KMS-11 (cell line): ENCODE results near the gene DEFB118.
"Not testable (repeated sequence)": the region's sequence is repeated elsewhere in the genome, so short reads cannot be mapped to it uniquely, and the experiment has no call there.

Source experiments
- H2AFZ ChIP-seq: fragments of 200-600 bp; sonication (generic); 2 replicates; pipeline ENCODE4 v1.6.1; 2016; ENCODE audit warnings: antibody characterized with exemption, mixed run types, low read depth
- H3K27ac ChIP-seq: fragments of 200-600 bp; sonication (generic); 2 replicates; pipeline ENCODE4 v1.6.1; 2016; ENCODE audit warnings: mild to moderate bottlenecking, mixed run types
- H3K27me3 ChIP-seq: fragments of 200-600 bp; sonication (generic); 2 replicates; pipeline ENCODE4 v1.6.1; 2017; ENCODE audit warnings: mild to moderate bottlenecking, low read depth, mixed run types, moderate library complexity; ENCODE audit not compliant: insufficient read depth
- H3K36me3 ChIP-seq: fragments of 200-600 bp; sonication (generic); 2 replicates; pipeline ENCODE4 v1.6.1; 2017; ENCODE audit warnings: mild to moderate bottlenecking, mixed run types; ENCODE audit not compliant: insufficient read depth
- H3K4me1 ChIP-seq: fragments of 200-600 bp; sonication (generic); 2 replicates; pipeline ENCODE4 v1.6.1; 2016; ENCODE audit warnings: mild to moderate bottlenecking, low read depth, mixed run types; ENCODE audit not compliant: poor library complexity, severe bottlenecking
- H3K4me2 ChIP-seq: fragments of 200-600 bp; sonication (generic); 2 replicates; pipeline ENCODE4 v1.7.0; 2016; ENCODE audit warnings: mild to moderate bottlenecking, mixed run types
- H3K4me3 ChIP-seq: fragments of 200-600 bp; sonication (generic); IDR thresholded peaks from 2 replicates; pipeline ENCODE4 v1.6.1; 2017; ENCODE audit warnings: low read depth, low read length, mixed read lengths; ENCODE audit not compliant: insufficient read depth
- H3K79me2 ChIP-seq: fragments of 200-600 bp; sonication (generic); 2 replicates; pipeline ENCODE4 v1.6.1; 2016; ENCODE audit warnings: low read depth, mixed run types; ENCODE audit not compliant: insufficient read depth
- H3K9ac ChIP-seq: fragments of 200-600 bp; sonication (generic); 2 replicates; pipeline ENCODE4 v1.6.1; 2016; ENCODE audit warnings: mild to moderate bottlenecking, mixed run types
- H4K20me1 ChIP-seq: fragments of 200-600 bp; sonication (generic); 2 replicates; pipeline ENCODE4 v1.6.1; 2016; ENCODE audit warnings: mild to moderate bottlenecking, mixed run types; ENCODE audit not compliant: insufficient read depth
- TF ChIP-seq, protein P1 (sequence below): fragments of 200-600 bp; sonication (generic); conservative IDR thresholded peaks from 2 replicates; pipeline ENCODE4 v1.6.1; 2017; ENCODE audit warnings: low read depth, mild to moderate bottlenecking, antibody characterized with exemption, low read length, moderate library complexity, mixed read lengths

DEFB118 gene

DNA sequence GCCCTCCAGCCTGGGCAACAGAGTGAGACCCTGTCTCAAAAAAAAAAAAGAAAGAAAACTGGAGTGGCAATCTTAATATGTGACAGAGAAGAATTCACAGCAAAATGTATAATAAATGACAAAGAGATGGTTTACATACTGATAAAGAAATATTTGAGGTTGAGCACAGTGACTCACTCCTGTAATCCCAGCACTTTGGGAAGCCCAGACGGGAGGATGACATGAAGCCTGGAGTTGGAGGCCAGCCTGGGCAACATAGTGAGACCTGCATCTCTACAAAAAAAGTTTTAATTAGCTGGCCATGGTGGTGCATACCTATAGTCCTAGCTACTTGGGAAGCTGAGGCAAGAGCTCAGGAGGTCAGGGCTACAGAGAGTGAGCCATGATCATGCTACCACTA, 12.4 kb upstream of the DEFB118 start:
- Histone ChIP-seq H3K36me3 (no peaks in the 10 kb centered on the region), H3K4me2 (no peak overlapping the region)

DNA sequence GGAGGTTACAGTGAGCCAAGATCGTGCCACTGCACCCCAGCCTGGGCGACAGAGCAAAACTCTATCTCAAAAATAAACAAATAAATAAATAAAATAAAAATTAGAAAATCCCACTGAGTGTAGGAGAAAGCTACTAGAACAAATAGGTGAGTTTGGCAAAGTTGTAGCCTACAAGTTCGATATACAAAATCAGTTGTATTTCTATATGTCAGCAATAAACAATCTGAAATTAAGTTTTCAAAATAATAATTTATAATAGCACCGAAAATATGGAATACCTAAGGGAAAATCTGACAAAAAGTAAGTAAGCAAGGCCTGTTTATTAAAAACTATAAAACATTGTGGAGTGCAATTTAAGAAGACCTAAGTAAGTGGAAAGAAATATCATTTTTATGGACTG, 5.1 kb upstream of the DEFB118 start:
- Histone ChIP-seq H4K20me1 (no peaks in the 10 kb centered on the region), H3K4me1 (no peaks in the 10 kb centered on the region), H3K9ac (no peak overlapping the region), H3K4me2 (no peak overlapping the region), H3K27ac (no peak overlapping the region), H3K79me2 (no peaks in the 10 kb centered on the region), H3K4me3 (no peak overlapping the region), H3K27me3 (no peaks in the 10 kb centered on the region), H2AFZ (no peak overlapping the region), H3K36me3 (no peaks in the 10 kb centered on the region)
- TF ChIP-seq, protein P1, sequence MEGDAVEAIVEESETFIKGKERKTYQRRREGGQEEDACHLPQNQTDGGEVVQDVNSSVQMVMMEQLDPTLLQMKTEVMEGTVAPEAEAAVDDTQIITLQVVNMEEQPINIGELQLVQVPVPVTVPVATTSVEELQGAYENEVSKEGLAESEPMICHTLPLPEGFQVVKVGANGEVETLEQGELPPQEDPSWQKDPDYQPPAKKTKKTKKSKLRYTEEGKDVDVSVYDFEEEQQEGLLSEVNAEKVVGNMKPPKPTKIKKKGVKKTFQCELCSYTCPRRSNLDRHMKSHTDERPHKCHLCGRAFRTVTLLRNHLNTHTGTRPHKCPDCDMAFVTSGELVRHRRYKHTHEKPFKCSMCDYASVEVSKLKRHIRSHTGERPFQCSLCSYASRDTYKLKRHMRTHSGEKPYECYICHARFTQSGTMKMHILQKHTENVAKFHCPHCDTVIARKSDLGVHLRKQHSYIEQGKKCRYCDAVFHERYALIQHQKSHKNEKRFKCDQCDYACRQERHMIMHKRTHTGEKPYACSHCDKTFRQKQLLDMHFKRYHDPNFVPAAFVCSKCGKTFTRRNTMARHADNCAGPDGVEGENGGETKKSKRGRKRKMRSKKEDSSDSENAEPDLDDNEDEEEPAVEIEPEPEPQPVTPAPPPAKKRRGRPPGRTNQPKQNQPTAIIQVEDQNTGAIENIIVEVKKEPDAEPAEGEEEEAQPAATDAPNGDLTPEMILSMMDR = no peak

More for the DNA sequence above, 12.4 kb upstream of the DEFB118 start:
- Histone ChIP-seq H3K27ac (no peak overlapping the region), H3K9ac (no peak overlapping the region), H3K27me3 (no peaks in the 10 kb centered on the region), H3K79me2 (no peaks in the 10 kb centered on the region), H3K4me3 (no peak overlapping the region), H4K20me1 (no peaks in the 10 kb centered on the region), H2AFZ (no peak overlapping the region), H3K4me1 (no peaks in the 10 kb centered on the region)
- TF ChIP-seq, protein P1 = no peak

DNA sequence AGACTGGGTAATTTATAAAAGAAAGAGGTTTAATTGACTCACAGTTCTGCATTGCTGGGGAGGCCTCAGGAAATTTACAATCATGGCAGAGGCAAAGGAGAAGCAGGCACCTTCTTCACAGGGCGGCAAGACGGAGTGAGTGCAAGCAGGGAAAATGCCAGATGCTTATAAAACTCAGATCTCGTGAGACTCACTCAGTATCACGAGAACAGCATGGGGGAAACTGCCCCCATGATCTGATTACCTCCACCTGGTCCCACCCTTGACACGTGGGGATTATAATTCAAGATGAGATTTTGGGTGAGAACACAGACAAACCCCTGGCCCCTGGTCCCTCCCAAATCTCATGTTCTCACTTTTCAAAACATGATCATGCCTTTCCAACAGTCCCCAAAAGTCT, 4.1 kb upstream of the DEFB118 start:
- H3K79me2 ChIP-seq, H4K20me1 ChIP-seq, H2AFZ ChIP-seq, H3K27me3 ChIP-seq, H3K4me2 ChIP-seq, H3K4me3 ChIP-seq, H3K27ac ChIP-seq, H3K36me3 ChIP-seq, H3K9ac ChIP-seq, H3K4me1 ChIP-seq: not testable (repeated sequence)

DNA sequence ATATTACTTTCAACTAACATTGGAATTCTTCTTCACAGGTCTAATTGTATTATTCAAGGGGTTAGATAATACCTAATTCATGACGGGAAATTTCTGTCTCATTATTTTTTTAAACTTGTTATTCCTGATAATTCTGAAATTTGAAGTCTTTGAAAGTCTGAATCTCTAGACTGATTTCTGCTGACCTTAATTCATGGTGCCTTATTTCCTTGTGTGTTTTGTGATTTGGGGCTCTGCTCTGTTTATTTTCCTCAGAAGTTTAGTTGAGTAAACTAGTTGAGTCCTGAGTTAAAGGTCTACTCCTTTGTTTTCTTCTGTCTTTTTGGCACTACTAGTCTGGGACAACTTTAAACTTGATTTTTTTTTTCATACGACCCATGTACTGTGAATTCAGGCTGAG, 5.9 kb downstream of the DEFB118 start:
- TF ChIP-seq, protein P1 = no peak
- Histone ChIP-seq H3K4me2 (no peak overlapping the region), H3K27ac (no peak overlapping the region), H3K4me3 (no peak overlapping the region), H4K20me1 (no peaks in the 10 kb centered on the region), H3K27me3 (no peaks in the 10 kb centered on the region), H3K79me2 (no peaks in the 10 kb centered on the region), H3K36me3 (no peaks in the 10 kb centered on the region), H3K9ac (no peak overlapping the region), H2AFZ (no peak overlapping the region), H3K4me1 (no peaks in the 10 kb centered on the region)

DNA sequence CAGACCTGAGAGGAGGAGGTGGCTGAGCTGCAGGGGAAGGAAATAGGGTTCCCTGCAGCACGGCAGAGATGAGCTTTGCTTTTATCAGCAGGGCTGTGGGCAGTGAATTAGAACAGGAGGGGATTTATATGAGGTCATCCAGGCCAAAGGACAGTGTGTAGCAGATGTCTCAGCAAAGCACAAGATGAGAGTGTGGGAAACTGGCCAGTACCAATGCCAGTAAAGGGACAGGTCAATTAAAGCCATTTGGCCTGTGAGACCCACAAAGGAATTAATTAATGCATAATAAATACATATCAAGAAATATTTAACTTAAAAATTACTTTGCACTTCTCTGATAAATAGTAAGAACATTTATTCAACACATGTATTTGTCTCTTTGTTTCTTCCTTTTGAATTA, 22.1 kb downstream of the DEFB118 start, which contains the start of gene DEFB119:
Gene DEFB119 (minus strand): TSS at position 101 of the 400 bp plus-strand sequence. CDS start 107 bp downstream, outside the sequence.
- H2AFZ ChIP-seq = no peak within 1 kb of the TSS
- no peaks in the 10 kb centered on the region for H3K79me2 ChIP-seq
- no peak within 1 kb of the TSS for H3K4me2 ChIP-seq
- TF ChIP-seq, protein P1 = no peak
- H3K4me3 ChIP-seq = no peak within 1 kb of the TSS
- no peak within 1 kb of the TSS for H3K9ac ChIP-seq
- H4K20me1 ChIP-seq = no peaks in the 10 kb centered on the region
- H3K36me3 ChIP-seq = no peaks in the 10 kb centered on the region
- no peak within 1 kb of the TSS for H3K27ac ChIP-seq
- no peaks in the 10 kb centered on the region for H3K27me3 ChIP-seq
- no peaks in the 10 kb centered on the region for H3K4me1 ChIP-seq
